ENCODE measurements around the gene TLR8. TPM values are rescaled to one million over a fixed set of nuclear protein-coding genes. Genes with fewer than 3 reads are reported as not detected.
"Not testable (repeated sequence)": the region's sequence is repeated elsewhere in the genome, so short reads cannot be mapped to it uniquely, and the experiment has no call there.

TLR8 gene
- total and polyA plus RNA-seq, 2 experiments from 2014 or later, result not detected

GRCh38 chrX:12963210-12963850, 56.9 kb downstream of the TLR8 start:
- not testable (repeated sequence) for H3K9me2 ChIP-seq (ENCODE audit: insufficient read depth); H3K4me3 ChIP-seq; H2AFZ ChIP-seq; H3F3A ChIP-seq (replicated peaks; ENCODE audit: low read depth); H3K27me3 ChIP-seq (ENCODE audit: insufficient read depth); H3K27ac ChIP-seq (ENCODE audit: low read depth); DNase-seq (ENCODE audit: low spot score); H3K27me3 Mint-ChIP-seq (ENCODE audit: insufficient read depth, low read depth, poor library complexity); H3K4me1 ChIP-seq (ENCODE audit: insufficient read depth); ATAC-seq; H3K79me2 ChIP-seq (replicated peaks; ENCODE audit: insufficient read depth); H3K4me3 Mint-ChIP-seq; H3K4me1 Mint-ChIP-seq; H3K4me2 ChIP-seq; H4K20me1 ChIP-seq (replicated peaks; ENCODE audit: insufficient read depth); H3K27ac Mint-ChIP-seq; H3K36me3 ChIP-seq (ENCODE audit: insufficient read depth)
- Mint-ChIP-seq H3K36me3 (ENCODE audit: low read depth) (peaks cover 33% of the 10 kb centered on the region; the same call in 2 of the 3 replicates), H3K9me3 (peaks cover 35% of the 10 kb centered on the region)

- H3K9me3 Mint-ChIP-seq, result peaks cover 35% of the 10 kb centered on the region
- Histone ChIP-seq H3K9me2 (ENCODE audit: insufficient read depth) (no peaks in the 10 kb centered on the region), H3K4me2 (no peak overlapping the region), H3K4me3 (no peak overlapping the region), H3F3A (replicated peaks; ENCODE audit: low read depth) (no peaks in the 10 kb centered on the region), H4K20me1 (replicated peaks; ENCODE audit: insufficient read depth) (no peaks in the 10 kb centered on the region), H3K27me3 (ENCODE audit: insufficient read depth) (no peaks in the 10 kb centered on the region), H3K27ac (ENCODE audit: low read depth) (no peak overlapping the region), H2AFZ (no peak overlapping the region), H3K36me3 (ENCODE audit: insufficient read depth) (no peaks in the 10 kb centered on the region), H3K79me2 (replicated peaks; ENCODE audit: insufficient read depth) (no peaks in the 10 kb centered on the region), H3K4me1 (ENCODE audit: insufficient read depth) (no peaks in the 10 kb centered on the region)
- H3K4me3 Mint-ChIP-seq, result no peak overlapping the region
- ATAC-seq (no peak), DNase-seq (ENCODE audit: low spot score) (no peak)
- peaks cover under 1% of the 10 kb centered on the region for H3K27me3 Mint-ChIP-seq (ENCODE audit: insufficient read depth, low read depth, poor library complexity)
- no peak for TF ChIP-seq REST (IDR thresholded peaks at IDR 0.05; ENCODE audit: unreplicated experiment)
- TF ChIP-seq JUNB (IDR thresholded peaks at IDR 0.05; ENCODE audit: unreplicated experiment), result no peak
- TF ChIP-seq NANOG (IDR thresholded peaks at IDR 0.05; ENCODE audit: borderline replicate concordance), result peak; percentile 53; the same call in 1 of the 2 replicates
- no peak for TF ChIP-seq POLR2AphosphoS5 (IDR thresholded peaks at IDR 0.05; ENCODE audit: low read depth)
- TF ChIP-seq ZNF462 (CRISPR knock-in tag; IDR thresholded peaks at IDR 0.05), result no peak
- TF ChIP-seq EZH2phosphoT487 (IDR thresholded peaks at IDR 0.05; ENCODE audit: unreplicated experiment), result no peak
- no peak for TF ChIP-seq ZNF114 (CRISPR knock-in tag; IDR thresholded peaks at IDR 0.05)
- no peak for TF ChIP-seq ETS1 (IDR thresholded peaks at IDR 0.05)
- H3K4me1 Mint-ChIP-seq, result peaks cover 6% of the 10 kb centered on the region
- H3K27ac Mint-ChIP-seq, result no peak overlapping the region
- H3K36me3 Mint-ChIP-seq (ENCODE audit: low read depth), result peaks cover 33% of the 10 kb centered on the region; the same call in 2 of the 3 replicates
Observed at GRCh38 chrX:12965131-12965940, 58.9 kb downstream of the TLR8 start.

Data from GM23338 (cell line).